GM21367 (cell line): Measurements from ENCODE around the gene COL12A1.
A peak's percentile ranks its signal among the peaks of the same experiment; 100 is the strongest.
"Not testable (repeated sequence)": the region's sequence is repeated elsewhere in the genome, so short reads cannot be mapped to it uniquely, and the experiment has no call there.

Experiments used
- ATAC-seq: cut with Tn5 transposase; IDR thresholded peaks from one replicate; pipeline ENCODE4 v1.9.1; 2021; ENCODE audit not compliant: unreplicated experiment

COL12A1 gene

GRCh38 chr6:75213112-75213511 lies 7.3 kb upstream of the COL12A1 start:
- no peak for ATAC-seq

DNA sequence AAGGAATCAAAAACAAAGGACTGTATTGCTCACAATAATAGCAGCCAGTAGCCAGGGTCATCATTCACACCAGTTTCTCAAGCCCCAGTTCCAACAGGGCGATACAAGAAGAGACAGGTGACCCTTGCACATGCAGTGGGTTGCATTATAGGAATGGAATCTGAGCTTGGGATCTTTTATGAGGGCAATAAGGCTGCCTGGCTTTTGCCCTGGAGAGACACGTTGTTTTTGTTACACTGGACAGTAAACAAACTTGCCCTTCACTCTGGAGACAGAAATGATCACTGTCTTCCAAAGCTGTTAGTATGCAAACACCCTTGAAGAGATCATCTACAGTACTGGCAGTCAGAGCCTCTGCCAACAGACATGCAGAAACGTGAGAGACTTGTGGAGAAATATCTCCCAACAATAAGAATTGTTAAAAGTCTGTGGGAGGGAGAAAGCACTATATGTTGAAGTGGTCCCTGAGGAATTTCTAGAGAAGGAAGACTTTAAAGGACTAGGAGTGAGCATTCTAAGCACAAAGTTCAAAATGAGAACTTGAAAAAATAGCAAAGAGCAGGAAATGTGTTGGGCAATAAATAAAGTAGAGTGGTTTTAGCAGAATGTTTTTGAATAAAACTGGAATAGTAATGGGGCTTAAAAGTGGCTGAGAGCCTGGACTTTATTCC lies 6.2 kb upstream of the COL12A1 start:
- no peak for ATAC-seq

DNA sequence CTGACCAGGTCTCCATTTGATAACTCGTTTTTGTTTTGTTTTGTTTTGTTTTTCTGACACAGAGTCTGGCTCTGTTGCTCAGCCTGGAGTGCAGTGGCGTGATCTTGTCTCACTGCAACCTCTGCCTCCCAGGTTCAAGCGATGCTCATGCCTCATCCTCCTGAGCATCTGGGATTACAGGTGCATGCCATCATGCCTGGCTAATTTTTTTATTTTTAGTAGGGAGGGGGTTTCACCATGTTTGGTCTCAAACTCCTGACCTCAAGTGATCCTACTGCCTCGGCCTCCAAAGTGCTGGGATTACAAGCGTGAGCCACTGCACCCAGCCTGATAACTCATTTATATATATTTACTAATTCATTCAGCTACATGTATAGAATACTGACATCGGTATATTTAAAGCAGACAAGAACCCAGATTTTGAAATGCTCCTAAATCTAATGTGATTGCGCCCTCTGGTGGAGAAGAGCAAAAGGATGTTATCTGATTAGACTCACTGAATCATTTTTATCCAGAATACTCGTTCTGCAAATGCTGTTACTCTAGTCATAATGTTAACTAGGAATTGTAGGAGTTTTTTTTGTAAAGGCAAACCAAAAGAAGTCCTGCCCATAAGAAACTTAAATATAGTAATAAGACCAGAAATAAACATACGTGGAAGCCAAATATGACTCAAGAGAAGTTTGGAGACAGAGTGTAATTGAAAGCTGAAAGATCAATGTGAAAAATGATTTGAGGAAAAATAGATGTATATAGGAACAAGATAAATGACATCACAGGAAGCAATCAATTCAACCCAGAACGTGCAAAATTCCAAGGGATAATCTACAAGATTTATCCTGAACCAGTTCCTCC lies 5.3 kb upstream of the COL12A1 start:
- ATAC-seq = no peak

DNA sequence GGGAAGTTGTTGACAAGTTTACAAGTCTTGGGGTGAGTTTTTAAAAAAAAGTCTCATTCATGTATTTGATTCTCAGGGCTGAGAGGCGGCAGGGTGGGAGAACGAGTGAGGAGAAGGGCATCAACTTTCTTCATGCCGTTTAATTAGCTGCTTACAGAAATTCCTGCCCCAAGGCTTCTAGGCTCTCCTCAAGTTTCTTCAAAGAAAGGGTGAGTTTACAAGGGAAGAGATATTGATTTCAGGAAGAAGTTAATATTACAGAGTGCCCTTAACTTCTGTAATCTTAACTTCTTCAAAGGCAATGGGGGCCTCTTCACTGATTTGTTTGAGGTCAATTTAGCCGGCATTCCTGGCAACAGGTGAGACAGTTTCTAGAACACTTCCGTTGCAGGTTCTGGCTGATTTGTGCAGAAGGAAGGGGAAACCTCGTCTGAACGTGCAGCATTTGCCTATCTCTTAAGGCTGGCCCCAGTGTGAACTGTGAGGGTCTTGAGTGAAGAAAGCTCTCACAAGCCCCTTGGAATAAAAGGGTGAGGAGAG lies 3.4 kb upstream of the COL12A1 start:
- ATAC-seq = no peak

- peak; percentile 76 for ATAC-seq
These were observed 2.7 kb upstream of the COL12A1 start for GRCh38 chr6:75208298-75209183.

- no peak for ATAC-seq
These were observed 906 bp upstream of the COL12A1 start for GRCh38 chr6:75206576-75207342.

DNA sequence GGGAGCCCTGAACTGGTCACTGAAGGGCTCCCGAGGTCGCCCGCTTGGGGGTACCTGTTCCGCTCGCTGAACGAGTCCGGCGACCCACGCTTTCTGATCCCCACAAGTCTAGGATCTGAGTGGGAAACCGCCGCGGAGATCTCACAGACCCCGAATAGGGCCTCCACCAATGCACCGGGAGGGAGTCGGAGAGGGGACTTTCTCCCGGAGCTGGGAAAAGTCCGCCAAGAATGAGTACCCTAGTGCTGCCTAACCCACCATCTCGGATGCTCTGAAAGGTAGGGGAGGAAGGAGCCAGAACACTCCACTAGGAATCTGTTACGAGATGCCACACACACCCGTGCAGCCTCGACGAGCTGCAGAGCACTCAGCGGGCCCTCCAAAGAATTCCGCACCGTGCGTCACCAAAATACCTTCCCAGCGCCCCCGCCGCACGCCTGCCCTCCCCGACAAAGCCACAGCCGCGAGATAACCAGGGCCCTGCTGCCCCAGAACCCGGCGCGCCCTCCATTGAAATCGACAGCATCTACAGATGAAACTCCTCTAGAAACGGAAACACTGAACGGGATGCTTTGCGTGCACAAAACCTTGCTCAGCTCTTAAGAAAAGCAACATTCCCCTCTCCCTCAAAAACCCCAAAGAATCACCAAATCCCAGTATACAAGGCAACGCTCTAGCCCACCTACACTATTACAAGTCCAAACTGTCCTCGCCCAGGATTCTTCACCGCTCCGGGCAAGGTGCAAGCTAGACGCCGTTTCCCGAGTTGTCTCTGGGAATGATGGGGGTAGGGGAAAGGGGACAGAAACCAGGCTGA lies 686 bp downstream of the COL12A1 start:
- no peak for ATAC-seq

- ATAC-seq = no peak
These were observed 1.5 kb downstream of the COL12A1 start for GRCh38 chr6:75204217-75204958.

GRCh38 chr6:75203721-75204120 lies 2.1 kb downstream of the COL12A1 start:
- ATAC-seq = no peak

- no peak for ATAC-seq
These were observed 3.1 kb downstream of the COL12A1 start for GRCh38 chr6:75202676-75203131.

- ATAC-seq = no peak
These were observed 3.8 kb downstream of the COL12A1 start for GRCh38 chr6:75201901-75202672.

GRCh38 chr6:75201021-75201420 lies 4.8 kb downstream of the COL12A1 start:
- ATAC-seq = no peak

GRCh38 chr6:75199889-75200288 lies 6.0 kb downstream of the COL12A1 start:
- no peak for ATAC-seq

- ATAC-seq = no peak
These were observed 9.7 kb downstream of the COL12A1 start for GRCh38 chr6:75196081-75196687.

GRCh38 chr6:75188221-75188925 lies 17.5 kb downstream of the COL12A1 start:
- ATAC-seq = no peak

DNA sequence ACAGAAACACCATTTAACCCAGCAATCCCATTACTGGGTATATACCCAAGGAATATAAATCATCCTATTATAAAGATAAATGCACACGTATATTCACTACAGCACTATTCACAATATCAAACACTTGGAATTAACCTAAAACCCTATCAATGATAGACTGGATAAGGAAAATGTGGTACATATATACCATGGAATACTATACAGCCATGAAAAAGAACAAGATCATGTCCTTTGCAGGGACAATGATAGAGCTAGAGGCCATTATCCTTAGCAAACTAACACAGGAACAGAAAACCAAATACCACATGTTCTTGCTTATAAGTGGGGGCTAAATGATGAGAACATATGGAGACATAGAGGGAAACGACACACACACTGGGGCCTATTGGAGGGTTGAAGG lies 19.3 kb downstream of the COL12A1 start:
- ATAC-seq = not testable (repeated sequence)

GRCh38 chr6:75183099-75183541 lies 22.7 kb downstream of the COL12A1 start:
- ATAC-seq = no peak
